Brain microvascular endothelial cell (primary cell): ENCODE measurements around the gene CORO2A.

Experiments used
- DNase-seq: peaks from one replicate; pipeline ENCODE4 v3.0.0-alpha.2; 2020
- H3K27ac ChIP-seq: fragments of 250-450 bp; sonication (Bioruptor Pico); 2 replicates; pipeline ENCODE4 v1.5.1; 2020; ENCODE audit warnings: mild to moderate bottlenecking, moderate library complexity
- H3K27me3 ChIP-seq: fragments of 250-450 bp; sonication (Bioruptor Pico); replicated peaks from 2 replicates; pipeline ENCODE4 v1.5.1; 2020; ENCODE audit warnings: mild to moderate bottlenecking
- H3K36me3 ChIP-seq: fragments of 250-450 bp; sonication (Bioruptor Pico); replicated peaks from 2 replicates; pipeline ENCODE4 v1.5.1; 2020; ENCODE audit warnings: mild to moderate bottlenecking
- H3K4me3 ChIP-seq: 2 replicates; pipeline ENCODE4 v1.5.1; 2011; ENCODE audit warnings: low read depth, mild to moderate bottlenecking, control low read depth, low read length, moderate library complexity
- CTCF ChIP-seq: IDR thresholded peaks from 2 replicates; pipeline ENCODE4 v1.5.1; 2011; ENCODE audit warnings: low read depth, mild to moderate bottlenecking, moderate library complexity, low read length, control low read depth, inconsistent platforms; ENCODE audit errors: missing control alignments
- in situ Hi-C: cut with HindIII; loops from 2 replicates; pipeline ENCODE4 v1.10.0; 2017; ENCODE audit warnings: low sequenced_read_pairs, low pct_ligation_motif_present

Gene CORO2A

GRCh38 chr9:98162613-98163012, 29.8 kb downstream of the CORO2A start:
- no peak for DNase-seq
- no peak overlapping the region for H3K4me3 ChIP-seq
- no peak overlapping the region for H3K27ac ChIP-seq
- in situ Hi-C loops = no loop called here
- no peaks in the 10 kb centered on the region for H3K36me3 ChIP-seq
- H3K27me3 ChIP-seq = no peaks in the 10 kb centered on the region
- no peak for TF ChIP-seq CTCF

- no peak overlapping the region for H3K4me3 ChIP-seq
- TF ChIP-seq CTCF = no peak
- DNase-seq = no peak
- no peaks in the 10 kb centered on the region for H3K36me3 ChIP-seq
- H3K27ac ChIP-seq = no peak overlapping the region
- in situ Hi-C loops = no loop called here
- no peaks in the 10 kb centered on the region for H3K27me3 ChIP-seq
Measured at GRCh38 chr9:98161851-98162250, 30.6 kb downstream of the CORO2A start.

GRCh38 chr9:98159790-98160189, 32.6 kb downstream of the CORO2A start:
- TF ChIP-seq CTCF = no peak
- no peak overlapping the region for H3K27ac ChIP-seq
- DNase-seq = no peak
- no peaks in the 10 kb centered on the region for H3K36me3 ChIP-seq
- H3K4me3 ChIP-seq = no peak overlapping the region
- H3K27me3 ChIP-seq = no peaks in the 10 kb centered on the region
- in situ Hi-C loops = no loop called here

- Histone ChIP-seq H3K36me3 (no peaks in the 10 kb centered on the region), H3K27ac (no peak overlapping the region), H3K4me3 (no peak overlapping the region), H3K27me3 (no peaks in the 10 kb centered on the region)
- in situ Hi-C loops = no loop called here
- TF ChIP-seq CTCF = no peak
- DNase-seq = no peak
Measured at GRCh38 chr9:98159301-98159700, 33.1 kb downstream of the CORO2A start.

- no peak for DNase-seq
- in situ Hi-C loops = no loop called here
- H3K36me3 ChIP-seq = no peaks in the 10 kb centered on the region
- H3K27me3 ChIP-seq = no peaks in the 10 kb centered on the region
- no peak overlapping the region for H3K27ac ChIP-seq
- TF ChIP-seq CTCF = no peak
- H3K4me3 ChIP-seq = no peak overlapping the region
Measured at GRCh38 chr9:98158071-98158831, 34.2 kb downstream of the CORO2A start.

- no peak for TF ChIP-seq CTCF
- Histone ChIP-seq H3K36me3 (no peaks in the 10 kb centered on the region), H3K27me3 (no peaks in the 10 kb centered on the region), H3K27ac (no peak overlapping the region), H3K4me3 (no peak overlapping the region)
- no peak for DNase-seq
- in situ Hi-C loops = no loop called here
Measured at GRCh38 chr9:98157372-98157771, 35.1 kb downstream of the CORO2A start.
